T47D (cell line): ENCODE measurements around the gene ANO3.
A peak's percentile ranks its signal among the peaks of the same experiment; 100 is the strongest.

Experiments
- DNase-seq, 2 experiments: peaks; one replicate each; pipeline versions ENCODE4 v3.0.0 to v3.0.0-alpha.2; 2011 to 2012; ENCODE audit warnings: low read depth in 1 of 2, low spot score in 1 of 2
- JUND ChIP-seq: IDR thresholded peaks from 2 replicates; pipeline ENCODE4 v1.6.1; 2012; ENCODE audit warnings: low read depth
- in situ Hi-C: cut with HindIII; loops from 2 replicates; pipeline ENCODE4 v1.10.0; 2016; ENCODE audit warnings: low sequenced_read_pairs, low pct_unique_long_range_greater_than_20kb

ANO3 gene

GRCh38 chr11:26539517-26539916 is 207.6 kb downstream of the ANO3 start:
- in situ Hi-C loops, result no loop called here
- TF ChIP-seq JUND, result no peak
- no peak for DNase-seq

DNA sequence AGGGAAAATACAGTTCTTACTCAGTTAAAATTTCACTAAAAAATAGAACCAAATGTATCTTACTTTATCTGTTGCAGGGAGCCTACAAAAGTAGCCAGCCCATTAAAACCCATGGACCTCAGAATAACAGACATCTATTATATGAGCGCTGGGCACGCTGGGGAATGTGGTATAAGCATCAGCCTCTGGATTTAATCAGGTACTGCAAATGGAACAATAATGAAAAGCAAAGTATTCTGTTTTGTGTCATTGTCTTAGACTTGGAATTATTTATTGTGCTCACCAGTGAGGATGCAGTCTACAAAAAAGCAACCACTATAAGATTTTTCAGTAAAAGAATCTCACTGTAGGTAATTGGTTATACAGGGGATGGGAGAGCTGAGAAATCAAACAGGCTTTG is 209.9 kb downstream of the ANO3 start:
- no peak for TF ChIP-seq JUND
- in situ Hi-C loops, result no loop called here
- DNase-seq, result no peak

- TF ChIP-seq JUND, result no peak
- in situ Hi-C loops, result no loop called here
- no peak for DNase-seq
Observed at GRCh38 chr11:26549176-26549575, 217.2 kb downstream of the ANO3 start.

DNA sequence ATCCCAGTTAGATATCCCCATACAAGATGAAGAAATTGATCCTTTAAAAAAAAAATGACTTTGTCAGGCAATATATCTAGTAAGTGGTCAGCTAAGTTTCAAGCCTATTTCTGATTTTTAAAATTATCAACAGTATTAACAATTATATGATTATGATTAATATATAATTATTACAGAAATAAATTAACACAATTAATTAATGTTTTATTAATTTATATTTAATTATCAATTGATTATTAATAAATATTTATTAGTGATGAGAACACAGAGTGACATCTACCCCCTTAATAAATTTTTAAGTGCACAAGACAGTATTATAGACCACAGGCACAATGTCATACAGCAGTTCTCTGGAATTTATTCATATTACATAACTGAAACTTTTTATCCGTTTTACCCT is 218.1 kb downstream of the ANO3 start:
- no peak for DNase-seq
- in situ Hi-C loops, result no loop called here
- TF ChIP-seq JUND, result no peak

GRCh38 chr11:26551186-26551801 is 219.4 kb downstream of the ANO3 start:
- TF ChIP-seq JUND, result no peak
- peak in 1 of 2 experiments; percentile 49 for DNase-seq
- in situ Hi-C loops, result no loop called here

DNA sequence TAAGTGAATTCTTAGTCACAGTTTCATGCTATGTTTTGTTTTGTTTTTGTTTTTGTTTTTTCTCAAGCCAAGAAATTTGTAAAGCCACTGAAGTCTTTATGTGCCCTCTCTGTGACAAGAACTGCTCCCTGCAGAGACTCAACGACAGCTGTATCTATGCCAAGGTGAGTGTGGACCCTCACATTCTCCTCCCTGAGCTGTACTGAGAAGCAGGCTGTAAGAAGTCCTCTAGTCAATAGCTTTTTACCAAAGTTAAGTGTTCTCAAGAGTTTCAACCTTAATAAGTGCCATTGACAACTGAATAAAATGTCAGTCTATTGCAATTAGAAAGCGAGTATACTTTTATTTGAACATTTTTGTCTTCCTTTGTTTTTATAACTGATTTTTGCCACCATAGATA is 221.3 kb downstream of the ANO3 start:
- in situ Hi-C loops, result no loop called here

DNA sequence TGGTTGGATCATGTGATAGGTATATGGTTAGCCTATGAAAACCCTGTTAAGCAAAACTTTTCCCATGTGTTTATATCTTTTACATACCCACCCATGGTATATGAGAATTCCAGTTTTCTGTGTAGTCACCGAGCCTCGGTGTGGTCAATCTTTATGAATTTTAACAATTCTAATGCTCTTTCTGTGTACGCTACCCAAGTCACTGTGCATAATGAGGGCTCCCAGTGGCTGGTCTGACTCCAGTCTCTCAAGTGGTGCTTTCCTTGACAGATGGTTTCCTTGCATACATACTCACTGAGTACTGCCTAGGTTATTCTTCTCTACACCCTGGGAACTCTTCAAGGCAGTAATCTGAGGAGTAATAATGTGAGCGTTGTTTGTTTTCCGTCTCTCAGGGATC is 222.5 kb downstream of the ANO3 start:
- DNase-seq, result no peak
- no peak for TF ChIP-seq JUND
- in situ Hi-C loops, result no loop called here

More for the DNA sequence above, 221.3 kb downstream of the ANO3 start:
- DNase-seq, result no peak
- no peak for TF ChIP-seq JUND

DNA sequence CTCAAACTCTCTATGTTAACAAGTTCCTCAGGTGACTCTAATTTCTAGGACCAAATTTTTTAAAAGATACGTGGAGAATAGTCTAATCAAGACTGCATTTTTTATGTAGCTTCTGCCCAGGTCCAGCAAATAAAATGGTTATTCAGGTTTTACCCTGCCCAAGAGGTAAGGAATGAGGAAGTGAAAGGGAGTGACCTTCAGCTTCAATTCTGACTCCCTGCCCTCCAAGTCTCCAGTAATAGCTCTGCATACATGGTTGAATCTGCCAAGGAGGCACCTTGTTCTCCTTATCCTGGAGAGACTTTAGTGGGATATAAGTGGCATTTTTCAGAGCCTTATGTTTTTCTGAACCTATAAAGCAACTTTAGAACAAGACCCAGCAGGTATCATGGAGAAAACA is 224.7 kb downstream of the ANO3 start:
- TF ChIP-seq JUND, result no peak
- DNase-seq, result peak; percentile 12 to 77
- in situ Hi-C loops, result no loop called here

GRCh38 chr11:26557666-26558065 is 225.7 kb downstream of the ANO3 start:
- no peak for TF ChIP-seq JUND
- in situ Hi-C loops, result no loop called here

DNA sequence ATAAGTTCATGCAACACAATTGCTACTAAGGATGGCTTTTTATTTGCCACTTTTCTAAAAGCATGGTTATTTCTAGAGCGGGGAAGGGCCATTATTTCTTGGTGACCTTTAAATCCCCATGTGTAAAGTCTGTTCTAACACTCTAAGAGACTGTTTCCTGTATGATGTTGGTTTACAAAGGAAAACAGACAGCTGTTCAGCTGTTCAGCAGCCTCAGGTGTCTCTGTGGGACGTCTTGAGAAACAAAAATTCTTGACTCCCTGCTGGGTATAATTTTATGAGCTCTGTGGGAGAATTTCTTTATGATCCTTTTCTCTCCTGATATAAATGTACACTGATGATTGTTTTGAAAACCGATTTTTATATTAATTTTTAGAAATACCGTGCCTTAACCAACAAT is 226.3 kb downstream of the ANO3 start:
- in situ Hi-C loops, result no loop called here
- peak in 1 of 2 experiments; percentile 39 for DNase-seq
- TF ChIP-seq JUND, result no peak

More at GRCh38 chr11:26557666-26558065, 225.7 kb downstream of the ANO3 start:
- DNase-seq, result no peak

- no peak for DNase-seq
- no peak for TF ChIP-seq JUND
- in situ Hi-C loops, result no loop called here
Observed at GRCh38 chr11:26569646-26570045, 237.7 kb downstream of the ANO3 start.

- in situ Hi-C loops, result no loop called here
- no peak for TF ChIP-seq JUND
- DNase-seq, result peak in 1 of 2 experiments; percentile 47
Observed at GRCh38 chr11:26571861-26572654, 240.1 kb downstream of the ANO3 start, which contains the start of gene MUC15. Gene MUC15, minus strand, starts transcription at chr11:26572263. Its CDS starts 5,169 bp downstream, at chr11:26567094.

- DNase-seq, result peak in 1 of 2 experiments; percentile 53
- TF ChIP-seq JUND, result no peak
- in situ Hi-C loops, result no loop called here
Observed at GRCh38 chr11:26572770-26573402, 241.0 kb downstream of the ANO3 start.
